HepG2 (cell line): Measurements from ENCODE around the gene HS3ST3B1. TPM values are rescaled to one million over a fixed set of nuclear protein-coding genes. Genes with fewer than 3 reads are reported as not detected.

Source experiments
- CENPT ChIP-seq: sonication (generic); formaldehyde crosslinking; IDR thresholded peaks from 2 replicates; pipeline ENCODE4 v1.8.0; 2022; ENCODE audit warnings: low read depth, mild to moderate bottlenecking, moderate library complexity, missing genetic modification reagents
- DPF2 ChIP-seq: sonication (generic); formaldehyde crosslinking; IDR thresholded peaks from 2 replicates; pipeline ENCODE4 v1.4.0; 2020; ENCODE audit warnings: mild to moderate bottlenecking, low read depth, missing genetic modification reagents, borderline replicate concordance
- HDAC6 ChIP-seq: fragments of 200-600 bp; sonication (generic); IDR thresholded peaks from 2 replicates; pipeline ENCODE4 v1.7.0; 2017; ENCODE audit warnings: mild to moderate bottlenecking, antibody characterized with exemption, low read length, low read depth
- MLLT10 ChIP-seq: sonication (generic); formaldehyde crosslinking; IDR thresholded peaks from 2 replicates; pipeline ENCODE4 v1.4.0; 2020; ENCODE audit warnings: missing genetic modification reagents
- PPARG ChIP-seq: conservative IDR thresholded peaks from 2 replicates; pipeline ENCODE4 v1.6.1; 2016; ENCODE audit warnings: missing biosample characterization, missing genetic modification reagents
- SIN3B ChIP-seq: fragments of 150-350 bp; IDR thresholded peaks from 2 replicates; pipeline ENCODE4 v1.6.1; 2014; ENCODE audit warnings: low read length
- ZNF20 ChIP-seq: sonication (generic); formaldehyde crosslinking; IDR thresholded peaks from 2 replicates; pipeline ENCODE4 v1.4.0; 2020; ENCODE audit warnings: mild to moderate bottlenecking, moderate library complexity, missing genetic modification reagents
- ZNF510 ChIP-seq: sonication (generic); formaldehyde crosslinking; IDR thresholded peaks from 2 replicates; pipeline ENCODE4 v1.4.0; 2020; ENCODE audit warnings: low read depth, mild to moderate bottlenecking, missing genetic modification reagents
- polyA plus RNA-seq, 8 experiments: library from polyadenylated mRNA; depleted of rRNA in 3 of 8; stranded (reverse) in 7 of 8; unstranded in 1 of 8; fragments of >200 nt; fragmentation: Illumina TruSeq in 4 of 8; extraction: Trizol in 4 of 8; gene quantifications; 2 replicates each; pipeline versions ENCODE4 v1.2.1 to v1.2.3, GENCODE V29; 2011 to 2016; ENCODE audit warnings: low read depth in 4 of 8, missing spikeins in 1 of 8, mixed read lengths in 1 of 8; ENCODE audit not compliant: insufficient read depth in 1 of 8
- total RNA-seq, 5 experiments: library from RNA; depleted of rRNA; stranded (reverse); fragments of >200 nt; fragmentation: Illumina TruSeq; extraction: Trizol; gene quantifications; 2 replicates each; pipeline ENCODE4 v1.2.3, GENCODE V29; 2016; ENCODE audit warnings: low read depth in 1 of 5
- TF ChIP-seq, protein P1 (sequence below): sonication (generic); formaldehyde crosslinking; IDR thresholded peaks from 2 replicates; pipeline ENCODE4 v1.4.0; 2020; ENCODE audit warnings: mild to moderate bottlenecking, missing genetic modification reagents
- TF ChIP-seq, protein P2 (sequence below), 2 experiments: sonication (generic) in 1 of 2; formaldehyde crosslinking in 1 of 2; IDR thresholded peaks; 2 replicates each; pipeline versions ENCODE4 v1.4.0 to v1.6.1; 2016 to 2020; ENCODE audit warnings: borderline replicate concordance in 1 of 2, low read depth in 1 of 2, mild to moderate bottlenecking in 1 of 2, missing genetic modification reagents in 1 of 2
- TF ChIP-seq, protein P3 (sequence below): sonication (generic); formaldehyde crosslinking; IDR thresholded peaks from 2 replicates; pipeline ENCODE4 v1.4.0; 2020; ENCODE audit warnings: missing genetic modification reagents; ENCODE audit errors: not compliant biosample characterization
- TF ChIP-seq, protein P4 (sequence below): sonication (generic); formaldehyde crosslinking; IDR thresholded peaks from 2 replicates; pipeline ENCODE4 v1.5.1; 2020; ENCODE audit warnings: mild to moderate bottlenecking, missing genetic modification reagents, borderline replicate concordance

HS3ST3B1 gene
- total and polyA plus RNA-seq, 2 of the 13 experiments (the other 11 are each of a cell fraction or from before 2014, with no cell fraction given): 15.7 to 39.5 TPM

DNA sequence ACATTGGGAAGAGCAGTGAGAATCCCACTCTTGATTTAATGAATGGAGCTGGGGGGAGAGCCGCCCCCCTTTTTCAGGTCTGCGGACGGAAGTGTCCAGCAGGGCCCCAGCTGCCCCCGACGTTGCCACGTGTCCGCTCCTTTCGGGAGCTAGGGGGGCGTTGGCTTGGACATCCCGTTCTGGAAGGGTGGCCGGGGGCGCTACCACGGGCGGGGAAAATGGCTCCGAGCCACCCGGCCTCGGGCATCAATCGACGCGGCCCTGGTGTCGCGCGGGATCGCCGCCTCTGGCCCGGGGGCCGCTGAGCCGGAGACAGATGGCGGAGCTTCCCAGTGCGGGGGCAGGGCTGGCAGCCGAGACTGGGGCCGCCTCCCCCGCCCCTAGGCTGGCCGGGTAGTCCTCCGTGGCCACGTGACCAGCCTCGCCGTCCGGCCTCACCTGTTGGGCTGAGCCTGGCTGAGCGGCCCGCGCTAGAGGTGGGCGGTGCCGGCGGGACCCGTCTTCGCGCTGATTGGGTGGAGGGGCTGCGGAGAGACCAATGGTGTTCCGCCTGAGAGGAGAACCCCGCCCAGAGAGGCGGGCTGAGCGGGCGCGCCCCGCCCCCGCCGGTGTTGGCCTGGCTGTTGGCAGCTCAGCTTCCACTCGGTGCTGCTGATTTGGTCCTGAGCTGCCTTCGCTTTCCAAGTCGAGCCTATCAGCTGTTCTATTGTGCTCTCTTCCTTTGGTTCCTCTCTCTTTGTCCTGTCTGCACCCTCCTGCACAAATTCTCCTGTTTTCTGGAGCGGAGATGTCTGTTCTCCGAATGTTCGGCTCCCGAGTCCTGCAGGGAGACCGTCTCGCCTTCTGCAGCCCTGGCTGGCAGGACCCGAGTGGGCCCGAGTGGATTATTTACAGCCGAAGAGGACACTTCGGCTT is 8.3 kb downstream of the HS3ST3B1 start (continued):
- no peak for TF ChIP-seq ZNF20 (CRISPR knock-in tag)
- TF ChIP-seq PPARG (CRISPR knock-in tag): no peak
- TF ChIP-seq, protein P1, sequence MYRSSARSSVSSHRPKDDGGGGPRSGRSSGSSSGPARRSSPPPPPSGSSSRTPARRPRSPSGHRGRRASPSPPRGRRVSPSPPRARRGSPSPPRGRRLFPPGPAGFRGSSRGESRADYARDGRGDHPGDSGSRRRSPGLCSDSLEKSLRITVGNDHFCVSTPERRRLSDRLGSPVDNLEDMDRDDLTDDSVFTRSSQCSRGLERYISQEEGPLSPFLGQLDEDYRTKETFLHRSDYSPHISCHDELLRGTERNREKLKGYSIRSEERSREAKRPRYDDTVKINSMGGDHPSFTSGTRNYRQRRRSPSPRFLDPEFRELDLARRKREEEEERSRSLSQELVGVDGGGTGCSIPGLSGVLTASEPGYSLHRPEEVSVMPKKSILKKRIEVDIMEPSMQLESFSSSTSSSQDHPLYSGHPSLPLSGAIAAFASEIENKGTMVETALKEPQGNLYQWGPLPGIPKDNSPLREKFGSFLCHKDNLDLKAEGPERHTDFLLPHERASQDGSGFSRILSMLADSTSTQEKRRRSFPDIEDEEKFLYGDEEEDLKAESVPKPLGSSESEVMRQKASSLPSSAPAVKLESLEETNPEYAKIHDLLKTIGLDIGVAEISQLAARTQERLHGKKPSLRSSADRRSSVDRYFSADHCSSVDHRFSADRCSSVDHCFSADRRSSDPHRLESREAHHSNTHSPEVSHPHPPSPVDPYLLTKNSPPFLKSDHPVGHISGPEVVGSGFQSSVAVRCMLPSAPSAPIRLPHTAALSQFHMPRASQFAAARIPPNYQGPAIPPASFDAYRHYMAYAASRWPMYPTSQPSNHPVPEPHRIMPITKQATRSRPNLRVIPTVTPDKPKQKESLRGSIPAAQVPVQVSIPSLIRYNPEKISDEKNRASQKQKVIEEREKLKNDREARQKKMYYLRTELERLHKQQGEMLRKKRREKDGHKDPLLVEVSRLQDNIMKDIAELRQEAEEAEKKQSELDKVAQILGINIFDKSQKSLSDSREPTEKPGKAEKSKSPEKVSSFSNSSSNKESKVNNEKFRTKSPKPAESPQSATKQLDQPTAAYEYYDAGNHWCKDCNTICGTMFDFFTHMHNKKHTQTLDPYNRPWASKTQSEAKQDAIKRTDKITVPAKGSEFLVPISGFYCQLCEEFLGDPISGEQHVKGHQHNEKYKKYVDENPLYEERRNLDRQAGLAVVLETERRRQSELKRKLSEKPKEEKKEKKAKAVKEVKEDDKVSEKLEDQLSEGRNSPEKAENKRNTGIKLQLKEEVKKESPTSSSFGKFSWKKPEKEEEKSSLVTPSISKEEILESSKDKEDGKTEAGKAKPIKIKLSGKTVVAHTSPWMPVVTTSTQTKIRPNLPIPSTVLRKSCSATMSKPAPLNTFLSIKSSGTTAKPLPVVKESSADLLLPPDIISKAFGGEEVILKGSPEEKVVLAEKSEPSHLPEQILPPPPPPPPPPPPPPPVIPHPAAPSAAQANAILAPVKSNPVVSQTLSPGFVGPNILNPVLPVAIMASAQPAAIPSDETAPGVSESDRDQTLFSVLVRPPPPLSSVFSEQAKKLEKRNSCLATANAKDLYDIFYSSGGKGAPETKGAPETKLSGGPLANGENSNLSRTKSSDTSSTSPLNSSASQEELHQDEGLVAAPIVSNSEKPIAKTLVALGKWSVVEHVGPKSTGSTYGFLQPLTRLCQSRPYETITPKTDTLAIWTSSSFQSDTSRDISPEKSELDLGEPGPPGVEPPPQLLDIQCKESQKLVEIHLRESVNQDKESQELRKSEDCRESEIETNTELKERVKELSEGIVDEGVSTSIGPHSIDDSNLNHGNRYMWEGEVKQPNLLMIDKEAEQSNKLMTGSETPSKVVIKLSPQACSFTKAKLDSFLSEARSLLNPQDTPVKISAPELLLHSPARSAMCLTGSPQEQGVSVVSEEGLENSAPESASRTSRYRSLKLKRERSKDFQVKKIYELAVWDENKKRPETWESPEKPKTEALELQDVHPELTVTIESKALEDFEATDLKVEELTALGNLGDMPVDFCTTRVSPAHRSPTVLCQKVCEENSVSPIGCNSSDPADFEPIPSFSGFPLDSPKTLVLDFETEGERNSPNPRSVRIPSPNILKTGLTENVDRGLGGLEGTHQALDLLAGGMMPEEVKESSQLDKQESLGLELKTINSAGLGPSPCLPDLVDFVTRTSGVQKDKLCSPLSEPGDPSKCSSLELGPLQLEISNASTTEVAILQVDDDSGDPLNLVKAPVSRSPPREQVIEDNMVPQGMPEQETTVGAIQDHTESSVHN (CRISPR knock-in tag): no peak
- TF ChIP-seq HDAC6: no peak
- TF ChIP-seq, protein P2, sequence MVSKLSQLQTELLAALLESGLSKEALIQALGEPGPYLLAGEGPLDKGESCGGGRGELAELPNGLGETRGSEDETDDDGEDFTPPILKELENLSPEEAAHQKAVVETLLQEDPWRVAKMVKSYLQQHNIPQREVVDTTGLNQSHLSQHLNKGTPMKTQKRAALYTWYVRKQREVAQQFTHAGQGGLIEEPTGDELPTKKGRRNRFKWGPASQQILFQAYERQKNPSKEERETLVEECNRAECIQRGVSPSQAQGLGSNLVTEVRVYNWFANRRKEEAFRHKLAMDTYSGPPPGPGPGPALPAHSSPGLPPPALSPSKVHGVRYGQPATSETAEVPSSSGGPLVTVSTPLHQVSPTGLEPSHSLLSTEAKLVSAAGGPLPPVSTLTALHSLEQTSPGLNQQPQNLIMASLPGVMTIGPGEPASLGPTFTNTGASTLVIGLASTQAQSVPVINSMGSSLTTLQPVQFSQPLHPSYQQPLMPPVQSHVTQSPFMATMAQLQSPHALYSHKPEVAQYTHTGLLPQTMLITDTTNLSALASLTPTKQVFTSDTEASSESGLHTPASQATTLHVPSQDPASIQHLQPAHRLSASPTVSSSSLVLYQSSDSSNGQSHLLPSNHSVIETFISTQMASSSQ (IDR thresholded peaks at IDR 0.05; ENCODE audit: low read depth): no peak
- TF ChIP-seq, protein P2 (CRISPR knock-in tag; IDR thresholded peaks at IDR 0.05; ENCODE audit: borderline replicate concordance): peak; percentile 42; the same call in 1 of the 2 replicates
- no peak for TF ChIP-seq SIN3B
- TF ChIP-seq DPF2 (CRISPR knock-in tag): no peak
- no peak; the same call in 1 of the 2 replicates for TF ChIP-seq CENPT (CRISPR knock-in tag)
- TF ChIP-seq, protein P3, sequence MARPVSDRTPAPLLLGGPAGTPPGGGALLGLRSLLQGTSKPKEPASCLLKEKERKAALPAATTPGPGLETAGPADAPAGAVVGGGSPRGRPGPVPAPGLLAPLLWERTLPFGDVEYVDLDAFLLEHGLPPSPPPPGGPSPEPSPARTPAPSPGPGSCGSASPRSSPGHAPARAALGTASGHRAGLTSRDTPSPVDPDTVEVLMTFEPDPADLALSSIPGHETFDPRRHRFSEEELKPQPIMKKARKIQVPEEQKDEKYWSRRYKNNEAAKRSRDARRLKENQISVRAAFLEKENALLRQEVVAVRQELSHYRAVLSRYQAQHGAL (CRISPR knock-in tag): no peak
- peak; percentile 72; the same call in 1 of the 2 replicates for TF ChIP-seq MLLT10 (CRISPR knock-in tag)
- 0 out of 2 replicates have a peak, but pooled peaks have one; percentile 27 for TF ChIP-seq ZNF510
- TF ChIP-seq, protein P4, sequence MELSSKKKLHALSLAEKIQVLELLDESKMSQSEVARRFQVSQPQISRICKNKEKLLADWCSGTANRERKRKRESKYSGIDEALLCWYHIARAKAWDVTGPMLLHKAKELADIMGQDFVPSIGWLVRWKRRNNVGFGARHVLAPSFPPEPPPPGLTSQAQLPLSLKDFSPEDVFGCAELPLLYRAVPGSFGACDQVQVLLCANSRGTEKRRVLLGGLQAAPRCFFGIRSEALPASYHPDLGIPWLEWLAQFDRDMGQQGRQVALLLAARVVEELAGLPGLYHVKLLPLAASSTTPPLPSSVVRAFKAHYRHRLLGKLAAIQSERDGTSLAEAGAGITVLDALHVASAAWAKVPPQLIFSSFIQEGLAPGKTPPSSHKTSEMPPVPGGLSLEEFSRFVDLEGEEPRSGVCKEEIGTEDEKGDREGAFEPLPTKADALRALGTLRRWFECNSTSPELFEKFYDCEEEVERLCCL: no peak
